ENCODE measurements around the gene CLPTM1L. TPM values are rescaled to one million over a fixed set of nuclear protein-coding genes. Genes with fewer than 3 reads are reported as not detected.
A peak's percentile ranks its signal among the peaks of the same experiment; 100 is the strongest.

The CLPTM1L gene
- polyA plus RNA-seq, 2 of the 4 experiments (the other 2 are of a cell fraction), result 171 to 173 TPM

- ChIA-PET POLR2A (no interaction called here), CTCF (no interaction called here)
- peaks cover 6% of the 10 kb centered on the region; the same call in 1 of the 3 replicates for H3K4me1 ChIP-seq
- WGBS (ENCODE audit: missing lambda C conversion rate), result 51% methylated on average over 12 of the region's 12 CpGs
- 0 out of 3 replicates have a peak, but pooled peaks cover 2% of the 10 kb centered on the region for H3K9me3 ChIP-seq
- no peak for FAIRE-seq
- peak in 1 of 2 experiments; percentile 29 for DNase-seq (ENCODE audit: low read depth in 1 of 2, low spot score in 1 of 2)
- H3K4me3 ChIP-seq, result no peak overlapping the region
- H3K4me2 ChIP-seq, result no peak overlapping the region
- ATAC-seq, result peak in 1 of 2 experiments; percentile 34; a peak in 1 of 6 replicates
- TF ChIP-seq BHLHE40 (IDR thresholded peaks at IDR 0.05; ENCODE audit: low read depth, low read length), result no peak
- no peak for TF ChIP-seq RCOR1 (IDR thresholded peaks at IDR 0.05; ENCODE audit: low read depth, low read length)
- TF ChIP-seq HES2 (IDR thresholded peaks at IDR 0.05), result no peak
- TF ChIP-seq JUNB (IDR thresholded peaks at IDR 0.05), result no peak
- no peak for TF ChIP-seq EP300 (IDR thresholded peaks at IDR 0.05)
- no peak for TF ChIP-seq BCL3 (IDR thresholded peaks at IDR 0.05)
- TF ChIP-seq FOSL2 (IDR thresholded peaks at IDR 0.05), result no peak
- TF ChIP-seq FOSL2 (CRISPR knock-in tag; IDR thresholded peaks at IDR 0.05), result no peak
- TF ChIP-seq PHF8 (IDR thresholded peaks at IDR 0.05; ENCODE audit: borderline replicate concordance, low read depth), result no peak
- no peak for TF ChIP-seq CHD2 (IDR thresholded peaks at IDR 0.05; ENCODE audit: low read length, partially characterized antibody)
- TF ChIP-seq MAZ (IDR thresholded peaks at IDR 0.05; ENCODE audit: borderline replicate concordance, low read depth, low read length), result no peak
- TF ChIP-seq POLR2A (IDR thresholded peaks at IDR 0.05; ENCODE audit: low read length), result no peak
- TF ChIP-seq POLR2AphosphoS2 (conservative IDR thresholded peaks at IDR 0.05; ENCODE audit: low read length), result no peak
- TF ChIP-seq NPAS2 (CRISPR knock-in tag; IDR thresholded peaks at IDR 0.05; ENCODE audit: borderline replicate concordance), result no peak
- TF ChIP-seq ZFP36 (IDR thresholded peaks at IDR 0.05; ENCODE audit: borderline replicate concordance, partially characterized antibody), result no peak
- no peak for TF ChIP-seq CBX8 (IDR thresholded peaks at IDR 0.05)
- TF ChIP-seq SMC3 (IDR thresholded peaks at IDR 0.05), result no peak
- H3K27ac ChIP-seq, result no peak overlapping the region
Observed at GRCh38 chr5:1349246-1349645, 4.3 kb upstream of the CLPTM1L start.

- 88% methylated on average over 1 of the region's 1 CpG for WGBS (ENCODE audit: missing lambda C conversion rate)
- peaks cover 7% of the 10 kb centered on the region; the same call in 2 of the 3 replicates for H3K4me1 ChIP-seq
- POLR2A ChIA-PET, result no interaction called here
- TF ChIP-seq TFCP2L1 (CRISPR knock-in tag; IDR thresholded peaks at IDR 0.05) (no peak), HMGXB4 (CRISPR knock-in tag; IDR thresholded peaks at IDR 0.05; ENCODE audit: borderline replicate concordance) (no peak), ZC3H11A (IDR thresholded peaks at IDR 0.05) (no peak), USF2 (IDR thresholded peaks at IDR 0.05) (no peak), MYC (IDR thresholded peaks at IDR 0.05; ENCODE audit: borderline replicate concordance, low read length) (no peak), FOSL2 (IDR thresholded peaks at IDR 0.05) (no peak), FOSL2 (CRISPR knock-in tag; IDR thresholded peaks at IDR 0.05) (no peak), PHF8 (IDR thresholded peaks at IDR 0.05; ENCODE audit: borderline replicate concordance, low read depth) (no peak), FOXS1 (CRISPR knock-in tag; IDR thresholded peaks at IDR 0.05) (no peak), EHF (CRISPR knock-in tag; IDR thresholded peaks at IDR 0.05) (no peak), ZSCAN20 (CRISPR knock-in tag; IDR thresholded peaks at IDR 0.05) (no peak), ESRRA (IDR thresholded peaks at IDR 0.05; ENCODE audit: borderline replicate concordance, low read length) (no peak), NR3C1 (IDR thresholded peaks at IDR 0.05) (no peak), RFX5 (IDR thresholded peaks at IDR 0.05) (no peak), MAX (IDR thresholded peaks at IDR 0.05) (no peak), TP53 (CRISPR knock-in tag; IDR thresholded peaks at IDR 0.05) (no peak), KDM1A (IDR thresholded peaks at IDR 0.05; ENCODE audit: low read depth) (no peak), EP300 (IDR thresholded peaks at IDR 0.05) (no peak)
- H3K4me2 ChIP-seq, result no peak overlapping the region
- no peak overlapping the region for H3K4me3 ChIP-seq
- ATAC-seq, result no peak
- H3K27ac ChIP-seq, result no peak overlapping the region
- no peak for DNase-seq (ENCODE audit: low read depth in 1 of 2, low spot score in 1 of 2)
- FAIRE-seq, result no peak
- 0 out of 3 replicates have a peak, but pooled peaks cover 2% of the 10 kb centered on the region for H3K9me3 ChIP-seq
- CTCF ChIA-PET, result interaction anchor here (0.9 kb wide), 1 partner anchor 22 kb away, joined by 4 read pairs; no protein-coding TSS in a partner anchor
Observed at GRCh38 chr5:1348986-1349245, 4.0 kb upstream of the CLPTM1L start.
